DOHH2 (cell line): ENCODE measurements around the gene TRIM24.
"Not testable (repeated sequence)": the region's sequence is repeated elsewhere in the genome, so short reads cannot be mapped to it uniquely, and the experiment has no call there.

Source experiments
- H3F3A ChIP-seq: fragments of 200-600 bp; sonication (generic), shearing (Covaris generic); 2 replicates; pipeline ENCODE4 v1.6.0; 2016; ENCODE audit warnings: antibody characterized with exemption, mild to moderate bottlenecking; ENCODE audit not compliant: control insufficient read depth, insufficient read depth
- H3K27ac ChIP-seq: fragments of 200-600 bp; sonication (generic); 2 replicates; pipeline ENCODE4 v1.5.1; 2014; ENCODE audit warnings: low read depth, mild to moderate bottlenecking, low read length, moderate library complexity
- H3K27me3 ChIP-seq: fragments of 200-600 bp; sonication (generic); 2 replicates; pipeline ENCODE4 v1.6.1; 2014; ENCODE audit warnings: mild to moderate bottlenecking, low read length, mixed read lengths; ENCODE audit not compliant: control insufficient read depth
- H3K36me3 ChIP-seq: fragments of 200-600 bp; sonication (generic); 2 replicates; pipeline ENCODE4 v1.6.1; 2014; ENCODE audit warnings: mild to moderate bottlenecking, low read length, moderate library complexity, mixed read lengths; ENCODE audit not compliant: control insufficient read depth
- H3K4me1 ChIP-seq: fragments of 200-600 bp; sonication (generic); 2 replicates; pipeline ENCODE4 v1.6.1; 2014; ENCODE audit warnings: mild to moderate bottlenecking, low read length, mixed read lengths; ENCODE audit not compliant: control insufficient read depth
- H3K4me2 ChIP-seq: fragments of 200-600 bp; sonication (generic); 2 replicates; pipeline ENCODE4 v1.6.0; 2014; ENCODE audit warnings: mild to moderate bottlenecking, low read length, moderate library complexity
- H3K4me3 ChIP-seq: fragments of 200-600 bp; sonication (generic); 2 replicates; pipeline ENCODE4 v1.5.1; 2014; ENCODE audit warnings: mild to moderate bottlenecking, low read length, mixed read lengths
- H3K79me2 ChIP-seq: fragments of 200-600 bp; sonication (generic); 2 replicates; pipeline ENCODE4 v1.6.1; 2014; ENCODE audit warnings: mild to moderate bottlenecking, low read length, mixed read lengths; ENCODE audit not compliant: control insufficient read depth
- H3K9me2 ChIP-seq: fragments of 200-600 bp; sonication (generic); replicated peaks from 2 replicates; pipeline ENCODE4 v1.6.1; 2014; ENCODE audit warnings: mild to moderate bottlenecking, low read length, mixed read lengths; ENCODE audit not compliant: control insufficient read depth
- H3K9me3 ChIP-seq: fragments of 200-600 bp; sonication (generic); 2 replicates; pipeline ENCODE4 v1.6.1; 2014; ENCODE audit warnings: antibody characterized with exemption, low read length, mixed read lengths; ENCODE audit not compliant: control insufficient read depth, insufficient read depth
- H4K20me1 ChIP-seq: fragments of 200-600 bp; sonication (generic); 2 replicates; pipeline ENCODE4 v1.6.0; 2014; ENCODE audit warnings: low read depth, mild to moderate bottlenecking, antibody characterized with exemption, low read length, moderate library complexity; ENCODE audit not compliant: control insufficient read depth, insufficient read depth
- CTCF ChIP-seq: fragments of 200-600 bp; sonication (generic); IDR thresholded peaks from one replicate; pipeline ENCODE4 v1.5.1; 2014; ENCODE audit warnings: antibody characterized with exemption, mild to moderate bottlenecking, low read depth, low read length; ENCODE audit not compliant: poor library complexity, severe bottlenecking
- EZH2phosphoT487 ChIP-seq: fragments of 200-600 bp; sonication (generic); IDR thresholded peaks from 2 replicates; pipeline ENCODE4 v1.6.1; 2017; ENCODE audit warnings: borderline replicate concordance, mild to moderate bottlenecking, antibody characterized with exemption, low read length, moderate library complexity, mixed read lengths

TRIM24 gene

DNA sequence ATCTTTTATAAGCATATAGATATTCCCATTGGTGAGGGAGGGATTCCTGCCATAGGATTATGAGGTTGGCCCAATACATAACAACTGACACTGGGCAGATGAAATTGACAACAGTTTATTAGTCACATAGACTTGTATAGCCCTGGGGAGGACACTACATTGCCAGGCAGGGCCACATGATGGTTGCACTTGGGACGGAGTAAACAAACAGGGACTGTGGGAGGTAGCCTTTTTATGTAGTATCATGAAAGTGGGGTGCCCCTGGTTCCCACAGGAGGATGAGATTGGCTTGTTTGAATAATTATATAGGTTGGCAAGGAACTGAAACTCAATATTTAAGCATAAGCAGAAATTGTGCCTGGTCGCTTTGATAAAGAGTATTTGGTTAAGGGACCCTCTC lies 23.5 kb downstream of the TRIM24 start:
- H4K20me1 ChIP-seq: no peaks in the 10 kb centered on the region
- no peaks in the 10 kb centered on the region for H3F3A ChIP-seq
- no peak overlapping the region for H3K4me3 ChIP-seq
- peaks cover 95% of the 10 kb centered on the region for H3K79me2 ChIP-seq
- H3K27ac ChIP-seq: no peak overlapping the region
- H3K36me3 ChIP-seq: 0 out of 2 replicates have a peak, but pooled peaks cover 3% of the 10 kb centered on the region
- no peak overlapping the region for H3K4me2 ChIP-seq
- TF ChIP-seq CTCF (no peak), EZH2phosphoT487 (no peak)
- H3K9me2 ChIP-seq: no peaks in the 10 kb centered on the region
- H3K27me3 ChIP-seq: no peaks in the 10 kb centered on the region
- peaks cover 6% of the 10 kb centered on the region for H3K4me1 ChIP-seq
- H3K9me3 ChIP-seq: 0 out of 2 replicates have a peak, but pooled peaks cover 2% of the 10 kb centered on the region

DNA sequence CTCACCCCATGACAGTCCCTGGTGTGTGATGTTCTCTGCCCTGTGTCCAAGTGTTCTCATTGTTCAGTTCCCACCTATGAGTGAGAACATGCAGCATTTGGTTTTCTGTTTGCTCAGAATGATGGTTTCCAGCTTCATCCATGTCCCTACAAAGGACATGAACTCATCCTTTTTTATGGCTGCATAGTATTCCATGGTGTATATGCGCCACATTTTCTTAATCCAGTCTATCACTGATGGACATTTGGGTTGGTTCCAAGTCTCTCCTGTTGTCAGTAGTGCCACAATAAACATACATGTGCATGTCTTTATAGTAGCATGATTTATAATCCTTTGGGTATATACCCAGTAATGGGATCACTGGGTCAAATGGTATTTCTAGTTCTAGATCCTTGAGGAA lies 25.4 kb downstream of the TRIM24 start:
- H3K79me2 ChIP-seq: peaks cover 96% of the 10 kb centered on the region
- H3K4me2 ChIP-seq, H3K9me3 ChIP-seq: not testable (repeated sequence)

GRCh38 chr7:138489139-138489538 lies 29.1 kb downstream of the TRIM24 start:
- H3K36me3 ChIP-seq, H3K4me2 ChIP-seq, H3K4me3 ChIP-seq, H3K27me3 ChIP-seq, H3K9me3 ChIP-seq, H3F3A ChIP-seq, H3K27ac ChIP-seq, H4K20me1 ChIP-seq, H3K9me2 ChIP-seq: not testable (repeated sequence)
- H3K79me2 ChIP-seq: peaks cover 97% of the 10 kb centered on the region
- peaks cover 13% of the 10 kb centered on the region for H3K4me1 ChIP-seq

More for the DNA sequence above, 25.4 kb downstream of the TRIM24 start:
- not testable (repeated sequence) for H3K9me2 ChIP-seq, H3K4me3 ChIP-seq, H3F3A ChIP-seq, H3K27ac ChIP-seq, H3K27me3 ChIP-seq, H3K4me1 ChIP-seq, H3K36me3 ChIP-seq, H4K20me1 ChIP-seq

DNA sequence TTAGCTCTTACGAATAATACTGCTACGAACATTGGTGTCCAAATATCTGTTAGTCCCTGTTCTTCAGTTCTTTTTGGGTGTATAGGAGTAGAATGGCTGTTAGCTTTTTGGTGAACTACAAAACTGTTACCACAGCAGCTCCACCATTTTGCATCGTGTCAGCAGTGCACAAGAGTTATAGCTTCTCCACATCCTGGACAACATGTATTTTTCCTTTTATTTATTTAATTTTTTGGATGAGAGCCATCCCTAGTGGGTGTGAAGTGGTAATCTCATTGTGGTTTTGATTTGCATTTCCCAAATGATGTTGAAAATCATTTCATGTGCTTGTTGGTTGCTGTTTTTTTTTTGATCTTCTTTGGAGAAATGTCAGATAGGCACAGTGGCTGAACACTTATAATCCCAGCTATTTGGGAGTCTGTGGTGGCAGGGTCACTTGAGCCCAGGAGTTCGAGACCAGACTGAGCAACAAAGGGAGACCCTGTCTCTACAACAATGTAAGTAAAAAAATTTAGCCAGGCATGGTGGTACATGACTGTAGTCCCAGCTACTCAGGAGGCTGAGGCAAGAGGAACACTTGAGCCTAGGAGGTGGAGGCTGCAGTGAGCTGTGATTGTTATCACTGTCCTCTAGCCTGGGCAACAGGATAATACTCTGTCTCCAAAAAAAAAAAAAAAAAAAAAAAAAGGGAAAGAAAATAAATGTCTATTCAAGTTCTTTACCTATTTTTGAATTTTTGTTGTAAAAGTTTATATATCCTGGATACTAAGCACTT lies 31.7 kb downstream of the TRIM24 start:
- no peak for TF ChIP-seq EZH2phosphoT487
- no peak for TF ChIP-seq CTCF

More for the DNA sequence above, 31.7 kb downstream of the TRIM24 start:
- H3K36me3 ChIP-seq: peaks cover 3% of the 10 kb centered on the region; the same call in 1 of the 2 replicates
- H3K79me2 ChIP-seq: peaks cover 98% of the 10 kb centered on the region
- H3K9me3 ChIP-seq: no peaks in the 10 kb centered on the region
- no peaks in the 10 kb centered on the region for H3K9me2 ChIP-seq
- no peaks in the 10 kb centered on the region; the same call in 1 of the 2 replicates for H4K20me1 ChIP-seq
- H3K4me1 ChIP-seq: peaks cover 13% of the 10 kb centered on the region
- H3F3A ChIP-seq: 0 out of 2 replicates have a peak, but pooled peaks cover 3% of the 10 kb centered on the region
- H3K27me3 ChIP-seq: no peaks in the 10 kb centered on the region
- no peak overlapping the region for H3K4me2 ChIP-seq
- no peak overlapping the region for H3K4me3 ChIP-seq
- no peak overlapping the region for H3K27ac ChIP-seq
